Coronary artery (tissue), 2 donors: ENCODE results near the gene TYMP.
A peak's percentile ranks its signal among the peaks of the same experiment; 100 is the strongest.

Experiments used
- DNase-seq: peaks from one replicate; pipeline ENCODE4 v3.0.0-alpha.2; 2017; ENCODE audit warnings: low spot score
- H3K27ac ChIP-seq, 2 donors: fragments of 200-600 bp; sonication (generic); one replicate each; pipeline ENCODE4 v1.5.1; 2016 to 2019
- H3K4me3 ChIP-seq: fragments of 200-600 bp; sonication (generic); 2 replicates; pipeline ENCODE4 v1.5.1; 2016; ENCODE audit warnings: mild to moderate bottlenecking, moderate library complexity
- TF ChIP-seq, protein P1 (sequence below): fragments of 200-600 bp; sonication (generic); IDR thresholded peaks from one replicate; pipeline ENCODE4 v1.5.1; 2019; ENCODE audit warnings: antibody characterized with exemption

TYMP gene

GRCh38 chr22:50504369-50505211 is 25.2 kb downstream of the TYMP start:
- TF ChIP-seq, protein P1, sequence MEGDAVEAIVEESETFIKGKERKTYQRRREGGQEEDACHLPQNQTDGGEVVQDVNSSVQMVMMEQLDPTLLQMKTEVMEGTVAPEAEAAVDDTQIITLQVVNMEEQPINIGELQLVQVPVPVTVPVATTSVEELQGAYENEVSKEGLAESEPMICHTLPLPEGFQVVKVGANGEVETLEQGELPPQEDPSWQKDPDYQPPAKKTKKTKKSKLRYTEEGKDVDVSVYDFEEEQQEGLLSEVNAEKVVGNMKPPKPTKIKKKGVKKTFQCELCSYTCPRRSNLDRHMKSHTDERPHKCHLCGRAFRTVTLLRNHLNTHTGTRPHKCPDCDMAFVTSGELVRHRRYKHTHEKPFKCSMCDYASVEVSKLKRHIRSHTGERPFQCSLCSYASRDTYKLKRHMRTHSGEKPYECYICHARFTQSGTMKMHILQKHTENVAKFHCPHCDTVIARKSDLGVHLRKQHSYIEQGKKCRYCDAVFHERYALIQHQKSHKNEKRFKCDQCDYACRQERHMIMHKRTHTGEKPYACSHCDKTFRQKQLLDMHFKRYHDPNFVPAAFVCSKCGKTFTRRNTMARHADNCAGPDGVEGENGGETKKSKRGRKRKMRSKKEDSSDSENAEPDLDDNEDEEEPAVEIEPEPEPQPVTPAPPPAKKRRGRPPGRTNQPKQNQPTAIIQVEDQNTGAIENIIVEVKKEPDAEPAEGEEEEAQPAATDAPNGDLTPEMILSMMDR: no peak
- no peak for DNase-seq
- Histone ChIP-seq H3K4me3 (no peak overlapping the region), H3K27ac (no peak overlapping the region)

GRCh38 chr22:50503475-50504145 is 26.2 kb downstream of the TYMP start:
- no peak for DNase-seq
- TF ChIP-seq, protein P1: no peak
- H3K27ac ChIP-seq: no peak overlapping the region
- no peak overlapping the region for H3K4me3 ChIP-seq

DNA sequence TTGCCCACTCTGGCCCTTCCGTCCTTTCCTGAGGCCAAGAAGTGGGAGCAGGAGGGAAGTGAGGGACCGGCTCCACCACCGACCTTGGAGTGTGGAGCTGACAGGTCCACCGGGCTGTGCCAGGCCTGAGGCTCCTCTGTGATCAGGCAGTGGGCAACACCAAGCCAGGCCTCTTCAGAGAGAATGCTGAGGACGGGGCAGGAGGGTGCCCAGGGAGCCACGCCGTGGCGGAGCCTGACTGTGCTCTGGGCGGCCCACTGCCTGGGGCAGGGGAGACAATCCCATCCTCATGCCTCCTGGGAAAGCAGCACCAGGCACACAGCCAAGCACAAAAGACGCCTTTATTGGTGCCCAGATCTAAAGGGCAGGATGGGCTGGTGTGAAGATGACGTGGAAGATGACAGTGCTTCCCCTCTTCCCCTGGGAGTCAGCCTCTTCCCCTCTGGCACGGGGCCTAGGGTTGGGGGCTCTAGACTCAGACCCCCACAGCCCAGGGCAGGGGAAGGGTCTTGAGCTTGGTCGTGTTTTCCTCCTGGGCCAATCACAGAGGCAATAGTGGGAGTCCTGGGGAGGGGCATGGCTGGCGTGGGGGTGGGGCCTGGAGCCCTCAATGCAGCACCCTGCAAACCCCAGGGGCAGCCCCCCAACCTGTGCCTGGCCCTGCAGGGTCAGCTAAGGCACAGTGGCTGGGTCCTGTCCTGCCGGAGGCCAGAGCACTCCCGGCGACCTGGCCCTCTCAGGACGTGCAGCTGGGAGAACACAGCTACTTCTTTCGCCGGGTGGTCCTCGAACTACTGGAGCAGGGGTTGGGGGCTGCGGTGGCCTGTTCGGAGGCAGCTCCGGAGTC is 27.0 kb downstream of the TYMP start:
- Histone ChIP-seq H3K27ac (no peak overlapping the region), H3K4me3 (no peak overlapping the region)
- TF ChIP-seq, protein P1: no peak
- no peak for DNase-seq

- TF ChIP-seq, protein P1: no peak
- no peak for DNase-seq
- Histone ChIP-seq H3K4me3 (no peak overlapping the region), H3K27ac (no peak overlapping the region)
Observed at GRCh38 chr22:50502096-50502495, 27.7 kb downstream of the TYMP start.

GRCh38 chr22:50500452-50500851 is 29.4 kb downstream of the TYMP start:
- DNase-seq: no peak
- Histone ChIP-seq H3K4me3 (no peak overlapping the region), H3K27ac (no peak overlapping the region)
- TF ChIP-seq, protein P1: no peak

DNA sequence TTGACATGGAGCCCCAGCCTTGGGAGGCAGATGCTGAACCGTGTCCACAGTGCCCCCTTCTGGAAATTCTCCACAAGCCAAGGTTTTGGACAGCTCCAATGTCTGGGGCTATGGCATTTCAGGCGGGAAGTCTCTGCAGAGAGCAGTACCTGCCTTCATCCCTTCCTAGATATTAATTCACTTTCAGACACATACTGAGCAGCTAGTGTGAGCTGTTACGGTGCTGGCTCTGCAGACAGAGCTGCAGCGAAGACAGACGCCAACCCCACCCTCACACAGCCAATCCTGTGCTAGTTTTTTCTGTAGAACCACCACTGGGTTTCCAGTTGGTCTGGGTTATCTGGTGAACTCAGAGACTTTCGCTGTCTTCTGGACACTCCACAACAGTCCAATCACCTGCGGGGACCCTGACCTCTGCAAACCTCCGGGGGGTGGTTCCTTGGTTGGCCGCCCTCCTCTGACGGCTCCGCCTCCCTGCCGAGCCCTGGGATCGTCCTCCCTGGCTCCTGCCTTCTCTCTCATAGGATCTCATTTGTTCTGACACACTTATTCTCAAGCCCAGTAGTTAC is 31.4 kb downstream of the TYMP start:
- H3K27ac ChIP-seq: no peak overlapping the region
- no peak overlapping the region for H3K4me3 ChIP-seq
- no peak for DNase-seq
- TF ChIP-seq, protein P1: peak; percentile 18
